CD4-positive, alpha-beta T cell (primary cell): Measurements from ENCODE around the gene TNFRSF1B. TPM values are rescaled to one million over a fixed set of nuclear protein-coding genes. Genes with fewer than 3 reads are reported as not detected.
"Not testable (repeated sequence)": the region's sequence is repeated elsewhere in the genome, so short reads cannot be mapped to it uniquely, and the experiment has no call there.

ENCODE experiments used
- ATAC-seq: fragments of 200-7000 bp; cut with Tn5 transposase; one replicate; pipeline ENCODE4 v1.10.0; 2022; ENCODE audit warnings: mild to moderate bottlenecking; ENCODE audit not compliant: poor library complexity
- CTCF ChIA-PET: fragments of 350-600 bp; sonication (Branson Sonifier 250); formaldehyde crosslinking; loops from one replicate; lab custom pipeline; 2021; ENCODE audit warnings: antibody characterized with exemption, inconsistent platforms; lab: Charles Lee
- POLR2A ChIA-PET: fragments of 350-600 bp; sonication (Branson Sonifier 250); formaldehyde crosslinking; loops from one replicate; lab custom pipeline; 2021; ENCODE audit warnings: antibody characterized with exemption, inconsistent platforms; lab: Charles Lee
- DNase-seq, 14 experiments: peaks; one replicate each; pipeline ENCODE4 v3.0.0-alpha.2; 2013 to 2020; ENCODE audit warnings: mixed read lengths in 2 of 14
- H3K27ac ChIP-seq, 2 donors: one replicate each; pipeline versions ENCODE4 v1.5.1 to v1.7.0; 2013; ENCODE audit warnings: low read length in 2 of 2, low read depth in 1 of 2, mild to moderate bottlenecking in 1 of 2
- H3K27me3 ChIP-seq, 2 experiments: 1 replicate in 1 of 2; 2 replicates in 1 of 2; pipeline versions ENCODE4 v1.6.1 to v1.7.0; 2013; ENCODE audit warnings: low read length in 2 of 2, control low read depth in 1 of 2, mild to moderate bottlenecking in 1 of 2, moderate library complexity in 1 of 2; ENCODE audit not compliant: insufficient read depth in 2 of 2, control insufficient read depth in 1 of 2
- H3K36me3 ChIP-seq: one replicate; pipeline ENCODE4 v1.6.1; 2013; ENCODE audit warnings: low read length, control low read depth; ENCODE audit not compliant: insufficient read depth
- H3K4me1 ChIP-seq: one replicate; pipeline ENCODE4 v1.6.1; 2013; ENCODE audit warnings: low read length, control low read depth; ENCODE audit not compliant: insufficient read depth
- H3K4me3 ChIP-seq: one replicate; pipeline ENCODE4 v1.5.1; 2013; ENCODE audit warnings: mild to moderate bottlenecking, low read length, moderate library complexity
- H3K9me3 ChIP-seq, 2 experiments: 1 replicate in 1 of 2; 2 replicates in 1 of 2; pipeline versions ENCODE4 v1.6.1 to v1.7.0; 2013; ENCODE audit warnings: low read length in 2 of 2, mild to moderate bottlenecking in 2 of 2, control low read depth in 1 of 2, moderate library complexity in 1 of 2; ENCODE audit not compliant: control insufficient read depth in 1 of 2, insufficient read depth in 1 of 2
- H3K27ac Mint-ChIP-seq: one replicate; pipeline ENCODE4 v1.8.0; 2020; ENCODE audit warnings: mixed read lengths
- H3K27me3 Mint-ChIP-seq: one replicate; pipeline ENCODE4 v1.8.0; 2021; ENCODE audit warnings: mixed read lengths
- H3K36me3 Mint-ChIP-seq: one replicate; pipeline ENCODE4 v1.8.0; 2021; ENCODE audit warnings: low read depth, mixed read lengths
- H3K4me1 Mint-ChIP-seq: one replicate; pipeline ENCODE4 v1.8.0; 2021; ENCODE audit warnings: low read depth, mixed read lengths
- H3K4me3 Mint-ChIP-seq: one replicate; pipeline ENCODE4 v1.8.0; 2020; ENCODE audit warnings: mild to moderate bottlenecking, mixed read lengths
- H3K9me3 Mint-ChIP-seq: one replicate; pipeline ENCODE4 v1.8.0; 2020; ENCODE audit warnings: mixed read lengths
- CTCF ChIP-seq: fragments of 200-600 bp; IDR thresholded peaks from one replicate; pipeline ENCODE4 v1.8.0; 2022; ENCODE audit warnings: antibody characterized with exemption, mild to moderate bottlenecking
- intact Hi-C, 2 experiments: fragments of 100-400 bp; cut with DNase I in 1 of 2; cut with micrococcal nuclease in 1 of 2; formaldehyde crosslinking; loops; one replicate each; pipeline versions ENCODE4 v1.15.1 to v1.9.0; 2023 to 2025; cut with DNase I, micrococcal nuclease
- total RNA-seq, 174 experiments: library from RNA in 2 of 174; stranded (reverse) in 2 of 174; gene quantifications; one replicate each; pipeline ENCODE4 v1.2.3 and lab custom pipeline; 2021 to 2026

TNFRSF1B gene
- total RNA-seq, 2 experiments from 2014 or later, result 61.9 to 62.6 TPM

DNA sequence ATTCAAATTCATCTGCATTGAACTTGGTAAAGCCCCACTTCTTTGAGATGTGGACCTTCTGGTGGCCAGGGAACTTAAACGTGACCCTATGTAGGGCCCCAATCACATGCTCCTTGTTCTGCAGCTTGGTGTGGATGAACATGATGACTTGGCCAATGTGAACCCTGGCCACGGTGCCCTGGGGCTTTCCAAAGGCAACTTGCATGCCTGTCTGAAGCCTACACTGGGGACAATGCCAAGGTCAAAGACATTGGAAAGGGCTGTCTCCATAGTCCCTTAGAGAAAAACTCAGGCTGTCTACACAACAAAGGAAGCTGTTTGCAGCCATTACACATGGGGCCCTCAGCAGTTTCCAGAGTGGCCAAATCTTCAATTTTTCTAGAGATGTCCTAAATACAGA lies 54.1 kb downstream of the TNFRSF1B start:
- Mint-ChIP-seq H3K9me3 (no peaks in the 10 kb centered on the region), H3K27ac (no peak overlapping the region), H3K4me3 (no peak overlapping the region), H3K36me3 (no peaks in the 10 kb centered on the region), H3K27me3 (no peaks in the 10 kb centered on the region), H3K4me1 (no peaks in the 10 kb centered on the region)
- H3K9me3 ChIP-seq, result peaks cover 0 to 11% of the 10 kb centered on the region in 2 experiments
- no peak for TF ChIP-seq CTCF
- H3K4me1 ChIP-seq, result no peaks in the 10 kb centered on the region
- ChIA-PET CTCF (no interaction called here), POLR2A (interaction anchor here (1.1 kb wide), 1 partner anchor 10 kb away, joined by 3 read pairs; no protein-coding TSS in a partner anchor)
- no peaks in the 10 kb centered on the region for H3K27me3 ChIP-seq
- ATAC-seq (no peak), DNase-seq (no peak)
- no peaks in the 10 kb centered on the region for H3K36me3 ChIP-seq
- H3K4me3 ChIP-seq, result no peak overlapping the region
- intact Hi-C loops, result no loop called here
- no peak overlapping the region for H3K27ac ChIP-seq

- H3K4me3 Mint-ChIP-seq, H3K27ac Mint-ChIP-seq, DNase-seq, H3K27me3 ChIP-seq, CTCF ChIA-PET, H3K27me3 Mint-ChIP-seq, H3K4me3 ChIP-seq, intact Hi-C loops, ATAC-seq, H3K36me3 Mint-ChIP-seq, POLR2A ChIA-PET, H3K4me1 ChIP-seq, H3K27ac ChIP-seq, H3K9me3 Mint-ChIP-seq, H3K36me3 ChIP-seq, H3K4me1 Mint-ChIP-seq: not testable (repeated sequence)
- H3K9me3 ChIP-seq, result peaks cover 0 to 11% of the 10 kb centered on the region in 2 experiments
Measured at GRCh38 chr1:12222700-12223099, 55.9 kb downstream of the TNFRSF1B start.

DNA sequence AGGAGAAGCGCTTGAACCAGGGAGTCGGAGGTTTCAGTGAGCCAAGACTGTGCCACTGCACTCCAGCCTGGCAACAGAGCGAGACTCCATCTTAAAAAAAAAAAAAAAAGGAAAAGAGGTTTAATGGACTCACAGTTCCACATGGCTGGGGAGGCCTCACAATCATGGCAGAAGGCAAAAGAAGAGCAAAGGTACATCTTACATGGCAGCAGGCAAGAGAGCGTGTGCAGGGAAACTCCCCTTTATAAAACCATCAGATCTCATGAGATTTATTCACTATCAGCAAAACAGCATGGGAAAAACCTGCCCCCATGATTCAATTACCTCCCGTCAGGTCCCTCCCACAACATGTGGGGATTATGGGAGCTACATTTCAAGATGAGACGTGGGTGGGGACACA lies 57.3 kb downstream of the TNFRSF1B start:
- H3K4me1 Mint-ChIP-seq, H3K4me1 ChIP-seq, H3K27ac Mint-ChIP-seq, H3K36me3 Mint-ChIP-seq, H3K9me3 Mint-ChIP-seq, ATAC-seq, H3K27me3 Mint-ChIP-seq, H3K27ac ChIP-seq, H3K27me3 ChIP-seq, POLR2A ChIA-PET, intact Hi-C loops, DNase-seq, H3K4me3 ChIP-seq, H3K4me3 Mint-ChIP-seq, H3K36me3 ChIP-seq: not testable (repeated sequence)
- peaks cover 0 to 11% of the 10 kb centered on the region in 2 experiments for H3K9me3 ChIP-seq
- CTCF ChIA-PET, result interaction anchor here (1.6 kb wide), 1 partner anchor 99 kb away, joined by 6 read pairs; no protein-coding TSS in a partner anchor

GRCh38 chr1:12228979-12229378 lies 62.2 kb downstream of the TNFRSF1B start:
- intact Hi-C loops, result loop anchor here in 1 of 2 experiments (1.0 to 5.0 kb wide), 2 partner anchors 19 to 247 kb away; partner anchors contain the start of gene MFN2
- H3K4me1 Mint-ChIP-seq, result peaks cover 22% of the 10 kb centered on the region
- ATAC-seq, result no peak
- peak overlapping the region; percentile 55 for H3K27ac Mint-ChIP-seq
- no peaks in the 10 kb centered on the region for H3K27me3 Mint-ChIP-seq
- no peaks in the 10 kb centered on the region for H3K9me3 Mint-ChIP-seq
- DNase-seq, result no peak
- CTCF ChIA-PET, result interaction anchor here (0.8 to 2.1 kb wide), 5 partner anchors 10 to 110 kb away, joined by 3 to 6 read pairs (median 3); no protein-coding TSS in a partner anchor
- Histone ChIP-seq H3K4me3 (no peak overlapping the region), H3K9me3 (no peaks in the 10 kb centered on the region), H3K27ac (no peak overlapping the region), H3K4me1 (peaks cover 24% of the 10 kb centered on the region), H3K27me3 (no peaks in the 10 kb centered on the region), H3K36me3 (peaks cover under 1% of the 10 kb centered on the region)
- H3K4me3 Mint-ChIP-seq, result peak overlapping the region; percentile 83
- POLR2A ChIA-PET, result interaction anchor here (0.5 to 1.3 kb wide), 2 partner anchors 18 to 93 kb away, joined by 3 to 4 read pairs; no protein-coding TSS in a partner anchor
- peaks cover 4% of the 10 kb centered on the region for H3K36me3 Mint-ChIP-seq
- no peak for TF ChIP-seq CTCF
